ENCODE data around the gene CHST8. TPM values are rescaled to one million over a fixed set of nuclear protein-coding genes. Genes with fewer than 3 reads are reported as not detected.

CHST8 gene
- total and polyA plus RNA-seq, 2 of the 13 experiments (the other 11 are each of a cell fraction or from before 2014, with no cell fraction given) = not detected

- TF ChIP-seq ZNF136 (CRISPR knock-in tag; IDR thresholded peaks at IDR 0.05; ENCODE audit: low read depth) = no peak
- TF ChIP-seq IKZF1 (IDR thresholded peaks at IDR 0.05) = no peak
Observed at GRCh38 chr19:33811736-33812387, 190.1 kb downstream of the CHST8 start (continued).

GRCh38 chr19:33812388-33813330, 190.9 kb downstream of the CHST8 start:
- Histone ChIP-seq H3K36me3 (replicated peaks in 1 of 2; ENCODE audit: control insufficient read depth in 1 of 2, insufficient read depth in 2 of 2, low read length in 2 of 2) (peaks cover 9 to 20% of the 10 kb centered on the region in 2 experiments; a peak in 4 of 5 replicates), H3K4me2 (ENCODE audit: low read depth, low read length) (no peak overlapping the region), H3K9ac (ENCODE audit: insufficient read depth, low read depth, low read length) (no peak overlapping the region), H3K79me2 (ENCODE audit: insufficient read depth, low read length) (no peaks in the 10 kb centered on the region), H2AFZ (ENCODE audit: low read length) (no peak overlapping the region), H3K27me3 (ENCODE audit: control insufficient read depth in 1 of 2, insufficient read depth in 2 of 2, low read length in 2 of 2) (no peaks in the 10 kb centered on the region), H4K20me1 (ENCODE audit: insufficient read depth, low read length) (no peaks in the 10 kb centered on the region), H3K9me3 (ENCODE audit: low read length) (no peaks in the 10 kb centered on the region), H3K4me1 (ENCODE audit: insufficient read depth, low read length) (no peaks in the 10 kb centered on the region), H3K4me3 (replicated peaks in 1 of 3; ENCODE audit: insufficient read depth in 1 of 3, low read depth in 2 of 3, low read length in 3 of 3) (no peak overlapping the region), H3K27ac (ENCODE audit: extremely low read length, insufficient read depth, low read length) (no peak overlapping the region)
- FAIRE-seq (no peak), ATAC-seq (peak; percentile 32; the same call in 2 of the 3 replicates), DNase-seq (ENCODE audit: low spot score) (no peak)
- intact Hi-C loops (cut with micrococcal nuclease; ENCODE audit: unreplicated experiment) = no loop called here
- CTCF ChIA-PET (ENCODE audit: low intra/inter-chr PET ratio, low total read pairs) = no interaction called here
- no TSS peak for BruUV-seq (replicated peaks)
- in situ Hi-C loops (cut with HindIII; ENCODE audit: extremely low pct_ligation_motif_present, low pct_unique_long_range_greater_than_20kb) = no loop called here
- POLR2A ChIA-PET = interaction anchor here (1.1 kb wide), 1 partner anchor 16 kb away, joined by 3 read pairs; the partner anchor contains the start of gene KCTD15
- 80% methylated on average over 2 of the region's 28 CpGs for WGBS (ENCODE audit: low lambda C conversion rate)
- TF ChIP-seq NFATC3 (CRISPR knock-in tag; IDR thresholded peaks at IDR 0.05) (no peak), ETV6 (CRISPR knock-in tag; conservative IDR thresholded peaks at IDR 0.05) (no peak), U2AF1 (optimal IDR thresholded peaks at IDR 0.05; ENCODE audit: low read depth, low read length) (no peak), ZNF317 (CRISPR knock-in tag; IDR thresholded peaks at IDR 0.05) (no peak), LBX2 (CRISPR knock-in tag; IDR thresholded peaks at IDR 0.05; ENCODE audit: borderline replicate concordance) (no peak), ZNF749 (CRISPR knock-in tag; IDR thresholded peaks at IDR 0.05; ENCODE audit: borderline replicate concordance) (no peak), ZNF33A (CRISPR knock-in tag; IDR thresholded peaks at IDR 0.05; ENCODE audit: borderline replicate concordance) (no peak), FOXP4 (CRISPR knock-in tag; IDR thresholded peaks at IDR 0.05) (no peak), ZNF263 (CRISPR knock-in tag; IDR thresholded peaks at IDR 0.05) (no peak), SRF (IDR thresholded peaks at IDR 0.05; ENCODE audit: low read depth, low read length) (no peak), RBFOX2 (IDR thresholded peaks at IDR 0.05; ENCODE audit: low read depth, low read length) (no peak), TCF12 (IDR thresholded peaks at IDR 0.05) (no peak), TCF12 (CRISPR knock-in tag; IDR thresholded peaks at IDR 0.05) (no peak), ZBTB10 (CRISPR knock-in tag; IDR thresholded peaks at IDR 0.05; ENCODE audit: borderline replicate concordance) (no peak), ZFP36L1 (CRISPR knock-in tag; IDR thresholded peaks at IDR 0.05) (no peak)

Measured in HepG2 (cell line).